Fibroblast of the aortic adventitia (primary cell): ENCODE data around the gene IDE. TPM values are rescaled to one million over a fixed set of nuclear protein-coding genes. Genes with fewer than 3 reads are reported as not detected.

Source experiments
- DNase-seq: peaks from one replicate; pipeline ENCODE4 v3.0.0-alpha.2; 2010; ENCODE audit warnings: low read depth
- H3K4me3 ChIP-seq: 2 replicates; pipeline ENCODE4 v1.5.1; 2011; ENCODE audit warnings: low read depth, mild to moderate bottlenecking, control low read depth, low read length, moderate library complexity
- CTCF ChIP-seq: IDR thresholded peaks from 2 replicates; pipeline ENCODE4 v1.5.1; 2011; ENCODE audit warnings: mild to moderate bottlenecking, low read length, control low read depth, inconsistent platforms; ENCODE audit not compliant: insufficient read depth
- total RNA-seq: library from RNA; depleted of rRNA; stranded (reverse); fragments of >200 nt; gene quantifications from 2 replicates; pipeline ENCODE4 v1.2.3, GENCODE V29; 2012; ENCODE audit warnings: low replicate concordance

The IDE gene
- total RNA-seq, 1 donor: 44.7 TPM

GRCh38 chr10:92492748-92493240 lies 81.1 kb downstream of the IDE start:
- H3K4me3 ChIP-seq: no peak overlapping the region
- DNase-seq: no peak
- TF ChIP-seq CTCF: no peak

GRCh38 chr10:92490387-92490786 lies 83.5 kb downstream of the IDE start:
- no peak for DNase-seq
- H3K4me3 ChIP-seq: no peak overlapping the region
- no peak for TF ChIP-seq CTCF

- TF ChIP-seq CTCF: no peak
- no peak overlapping the region for H3K4me3 ChIP-seq
- DNase-seq: peak; percentile 12
These were observed 87.3 kb downstream of the IDE start for GRCh38 chr10:92486637-92487036.

GRCh38 chr10:92483539-92483938 lies 90.4 kb downstream of the IDE start:
- H3K4me3 ChIP-seq: no peak overlapping the region
- no peak for DNase-seq
- no peak for TF ChIP-seq CTCF

- no peak for TF ChIP-seq CTCF
- DNase-seq: no peak
- no peak overlapping the region for H3K4me3 ChIP-seq
These were observed 93.5 kb downstream of the IDE start for GRCh38 chr10:92480413-92480812.

- DNase-seq: no peak
- TF ChIP-seq CTCF: no peak
- H3K4me3 ChIP-seq: no peak overlapping the region
These were observed 94.3 kb downstream of the IDE start for GRCh38 chr10:92479547-92479946.

- TF ChIP-seq CTCF: no peak
- H3K4me3 ChIP-seq: no peak overlapping the region
- no peak for DNase-seq
These were observed 95.4 kb downstream of the IDE start for GRCh38 chr10:92478536-92478935.
